NCI-H345 (cell line): ENCODE data around the gene MAST4.

Experiments used
- DNase-seq: peaks from one replicate; lab custom pipeline; 2025; lab: John Stamatoyannopoulos, UW

Gene MAST4

DNA sequence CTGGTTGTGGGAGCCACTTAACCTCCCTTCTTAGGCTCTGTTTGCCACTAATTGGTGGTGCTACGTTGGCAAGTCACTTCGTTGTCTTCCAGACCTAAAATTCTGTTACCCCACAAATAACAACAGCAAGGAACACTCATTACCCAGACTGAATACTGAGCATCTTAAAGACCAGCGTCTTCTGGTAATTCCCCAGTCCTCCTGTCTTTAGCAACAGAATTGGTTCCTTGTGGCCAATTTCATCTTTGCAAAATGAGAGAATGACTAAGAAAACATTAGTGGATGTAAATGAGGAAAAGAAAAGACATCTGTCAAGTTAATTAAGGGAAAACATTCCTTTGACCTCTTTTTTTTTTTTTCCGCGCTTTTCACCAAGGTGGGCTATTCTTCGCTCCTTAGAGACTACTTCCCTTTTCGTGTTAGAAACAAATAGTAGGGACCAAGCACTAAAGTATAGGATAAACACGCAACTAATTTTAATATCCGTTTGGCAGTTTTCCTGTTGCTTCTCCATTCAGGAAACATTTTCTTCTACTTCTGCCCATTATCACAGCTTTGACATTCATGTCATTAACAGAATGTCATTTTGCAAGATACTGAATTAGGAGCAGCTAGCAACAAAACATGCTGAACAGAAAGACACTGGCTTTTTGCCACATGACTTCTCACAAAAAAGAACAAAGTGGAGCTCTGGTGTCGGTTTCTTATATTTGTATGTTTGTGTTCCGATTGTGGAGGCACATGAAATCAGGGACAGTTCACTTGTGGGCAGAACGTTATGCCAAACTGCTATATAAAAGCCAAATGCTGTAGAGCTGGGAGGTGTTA is 446.2 kb downstream of the MAST4 start:
- no peak for DNase-seq

DNA sequence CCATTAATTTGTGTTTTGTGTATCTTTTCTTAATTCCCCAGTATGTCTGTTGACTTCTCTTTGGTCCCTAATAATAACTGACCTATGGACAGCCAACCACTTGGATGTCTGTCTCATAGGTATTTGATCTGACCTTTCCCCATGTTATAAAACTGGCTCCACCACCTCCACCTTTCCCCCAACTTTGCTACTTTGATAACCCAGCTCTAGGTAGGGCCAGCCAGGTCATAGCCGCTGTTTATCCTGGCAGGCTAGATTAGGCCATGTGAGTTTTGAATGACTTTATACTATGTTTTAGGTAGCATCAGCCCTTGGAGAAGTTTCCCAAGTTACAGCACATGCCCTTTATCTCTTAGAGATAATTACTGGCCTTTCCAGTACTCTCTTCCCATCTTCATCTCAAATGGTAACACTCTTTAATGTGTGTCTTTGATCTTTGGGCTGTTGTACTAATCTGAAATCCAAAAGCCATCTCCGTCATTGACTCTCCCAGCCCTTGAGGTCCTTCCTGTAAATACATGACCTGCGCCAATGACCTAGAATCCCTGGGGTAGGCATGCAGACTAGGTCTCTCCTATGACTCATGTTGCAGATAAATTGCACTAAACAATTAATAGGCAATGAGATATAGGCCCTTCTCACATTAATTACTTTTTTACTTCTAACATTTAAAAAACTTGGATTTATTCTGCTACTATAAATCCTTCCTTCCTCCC is 447.8 kb downstream of the MAST4 start:
- no peak for DNase-seq

DNA sequence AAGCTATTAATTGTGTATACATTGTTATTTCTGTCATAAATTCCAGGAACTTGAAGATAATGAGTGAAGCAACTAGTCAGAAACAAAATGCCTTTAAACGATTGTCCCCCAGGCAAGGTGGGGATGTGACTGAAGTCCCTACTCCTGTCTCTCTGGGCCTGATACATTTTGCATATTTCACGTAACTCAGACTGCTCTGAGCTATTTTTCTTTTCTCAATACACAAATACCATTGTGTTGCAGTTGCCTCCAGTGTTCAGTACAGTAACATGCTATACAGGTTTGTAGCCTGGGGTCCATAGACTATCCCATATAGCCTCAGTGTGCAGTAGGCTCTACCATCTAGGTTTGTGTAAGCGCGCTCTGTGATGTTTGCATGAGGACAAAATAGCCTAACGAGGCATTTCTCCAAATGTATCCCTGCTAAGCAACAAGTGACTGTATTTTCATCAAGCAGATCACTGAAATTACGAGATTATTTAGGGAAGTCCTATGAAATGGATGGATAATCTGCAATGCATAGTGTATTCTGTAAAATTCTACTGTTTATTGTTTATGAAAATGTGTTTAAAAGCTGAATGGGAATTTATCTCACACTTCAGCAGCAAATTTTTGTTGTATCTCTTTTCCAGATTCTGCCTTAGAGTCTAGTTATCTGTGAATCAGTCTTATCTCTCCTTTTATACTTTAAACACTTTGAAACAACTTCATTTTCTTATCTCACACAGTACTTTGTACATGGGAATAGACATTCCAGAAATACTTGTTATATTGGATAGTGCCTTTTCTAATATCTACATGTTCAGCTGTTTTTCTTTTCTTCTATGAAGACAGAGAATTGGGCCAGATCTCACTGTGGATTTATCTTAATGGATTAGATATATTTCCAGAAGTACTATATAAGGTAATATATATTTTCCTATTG is 449.9 kb downstream of the MAST4 start:
- no peak for DNase-seq

DNA sequence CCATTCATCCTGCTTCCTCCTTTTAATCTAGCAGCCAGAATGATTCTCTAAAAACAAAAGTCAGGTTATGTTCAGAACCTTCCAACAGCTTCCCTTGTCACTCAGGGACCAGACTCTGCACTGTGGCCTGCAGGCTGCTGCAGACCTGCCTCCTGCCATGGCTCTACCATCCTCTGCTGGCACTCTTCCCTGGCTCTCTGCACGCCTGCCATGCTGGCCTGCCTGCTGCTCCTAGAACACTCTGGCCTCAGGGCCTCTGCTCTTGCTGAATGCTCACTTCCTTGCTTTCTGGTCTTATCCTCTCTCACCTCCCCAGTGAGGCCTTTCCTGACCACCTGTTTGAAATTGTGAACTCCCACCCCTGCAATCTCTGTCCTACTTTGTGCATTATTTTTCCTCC is 451.0 kb downstream of the MAST4 start:
- no peak for DNase-seq

DNA sequence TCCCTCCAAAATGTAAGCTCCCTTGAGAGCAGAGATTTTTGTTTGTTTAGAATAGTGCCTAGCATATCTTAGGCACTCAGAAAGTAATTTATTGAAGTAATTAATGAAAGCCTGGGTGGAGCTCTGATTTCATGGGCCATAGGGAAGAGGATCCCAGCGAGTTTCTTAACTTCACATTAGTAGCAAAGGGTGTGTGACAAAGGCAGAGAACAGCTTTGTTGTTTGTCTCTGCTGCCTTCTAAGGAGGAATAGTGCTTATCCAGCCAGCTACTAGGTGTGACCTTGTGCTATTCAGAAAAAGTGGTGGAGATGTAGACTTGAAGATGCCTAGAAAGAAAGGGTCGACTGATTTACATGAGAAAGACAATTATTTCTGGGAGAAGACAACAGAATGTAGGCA is 451.4 kb downstream of the MAST4 start:
- no peak for DNase-seq

DNA sequence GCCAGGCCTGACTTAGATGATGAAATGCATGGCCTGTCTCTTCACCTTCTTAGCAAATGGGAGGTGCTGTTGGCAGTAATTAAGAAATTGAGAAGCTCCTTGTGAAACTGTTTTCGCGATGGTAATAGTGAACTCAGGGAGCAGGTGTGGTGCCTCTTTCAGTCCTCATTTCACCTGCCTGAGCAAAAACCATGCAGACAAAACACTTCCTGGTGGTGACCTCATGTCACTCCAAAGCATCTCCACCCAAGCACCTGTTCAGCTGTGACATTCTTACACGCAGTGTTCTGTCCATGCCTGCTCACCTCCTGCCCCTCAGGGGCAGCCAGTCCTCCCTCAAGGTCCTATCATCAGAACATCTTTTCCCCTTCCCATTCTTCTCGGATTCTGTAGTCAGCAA is 453.9 kb downstream of the MAST4 start:
- DNase-seq, result no peak

DNA sequence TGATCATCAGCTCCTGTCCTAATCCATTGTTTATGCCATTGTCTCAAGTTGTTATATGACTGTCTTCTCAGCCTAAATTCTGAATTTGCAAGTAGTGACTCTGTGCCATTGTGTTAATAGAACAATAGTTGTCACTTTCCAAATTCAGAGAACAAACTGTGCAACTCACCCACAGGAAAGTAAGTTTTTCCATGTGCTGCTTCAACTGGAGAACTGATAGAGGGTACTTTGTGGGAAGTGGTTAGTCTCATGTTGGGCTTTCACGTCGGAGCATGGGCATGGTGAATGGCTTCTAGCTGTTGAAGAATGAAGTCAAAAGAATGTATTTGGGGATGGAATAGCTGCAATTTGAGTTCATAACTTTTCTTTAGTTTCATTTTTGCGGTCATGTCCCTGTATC is 454.4 kb downstream of the MAST4 start:
- no peak for DNase-seq

DNA sequence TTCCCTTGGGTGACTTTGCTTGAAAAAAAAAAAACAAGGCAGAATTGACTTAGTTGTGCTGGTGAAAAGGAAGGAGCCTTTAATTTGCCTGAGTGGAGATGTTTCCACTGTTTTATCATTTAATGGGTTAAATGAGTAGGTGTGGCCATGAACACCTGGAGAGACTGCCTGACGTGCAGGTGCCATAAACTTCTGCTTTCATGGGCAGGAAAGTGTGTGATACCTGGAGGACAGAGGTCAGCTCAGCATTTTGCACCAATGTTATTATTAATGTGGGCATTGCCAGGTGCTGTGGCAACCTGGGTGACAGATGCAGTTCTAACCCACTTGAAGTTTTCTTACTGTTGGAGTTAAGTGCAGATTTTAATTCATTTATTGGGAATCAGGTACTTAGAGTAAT is 455.0 kb downstream of the MAST4 start:
- DNase-seq, result no peak

DNA sequence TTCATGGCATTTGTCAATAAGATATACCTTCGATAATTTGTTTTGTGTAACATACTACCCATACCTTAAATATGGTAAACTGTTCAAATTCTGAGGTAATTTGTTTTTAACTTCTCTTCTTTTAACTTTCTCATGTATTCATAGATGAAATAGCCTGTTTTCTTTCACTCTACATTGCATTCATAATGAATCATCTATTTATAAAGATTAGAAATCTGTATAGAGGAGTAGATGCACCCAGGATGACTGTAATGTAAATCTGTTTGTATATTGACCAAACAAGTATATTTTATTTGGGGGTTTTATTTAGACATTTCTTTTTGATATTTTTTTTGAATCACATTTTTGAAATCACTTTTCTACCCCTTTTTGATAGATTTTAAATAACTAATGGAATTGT is 455.8 kb downstream of the MAST4 start:
- DNase-seq, result no peak

DNA sequence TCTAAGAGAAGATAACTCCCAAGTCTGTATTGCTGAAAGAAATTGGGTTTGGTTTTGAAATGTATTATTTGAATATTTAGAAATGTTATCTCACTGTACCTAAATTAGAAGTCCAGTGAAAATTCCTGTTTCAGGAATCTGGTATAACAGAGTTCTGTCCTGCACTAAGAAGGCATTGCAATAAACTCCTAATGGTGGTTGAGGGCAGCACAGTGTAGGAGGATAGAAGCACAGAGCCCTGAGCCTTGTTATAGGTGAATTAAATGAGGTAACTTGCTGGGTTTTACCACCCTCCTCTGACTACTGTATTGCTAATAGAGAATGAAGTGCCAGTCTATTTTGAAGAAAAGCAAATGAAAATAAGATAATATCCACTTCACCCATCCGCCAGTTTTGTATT is 457.0 kb downstream of the MAST4 start:
- DNase-seq, result no peak

DNA sequence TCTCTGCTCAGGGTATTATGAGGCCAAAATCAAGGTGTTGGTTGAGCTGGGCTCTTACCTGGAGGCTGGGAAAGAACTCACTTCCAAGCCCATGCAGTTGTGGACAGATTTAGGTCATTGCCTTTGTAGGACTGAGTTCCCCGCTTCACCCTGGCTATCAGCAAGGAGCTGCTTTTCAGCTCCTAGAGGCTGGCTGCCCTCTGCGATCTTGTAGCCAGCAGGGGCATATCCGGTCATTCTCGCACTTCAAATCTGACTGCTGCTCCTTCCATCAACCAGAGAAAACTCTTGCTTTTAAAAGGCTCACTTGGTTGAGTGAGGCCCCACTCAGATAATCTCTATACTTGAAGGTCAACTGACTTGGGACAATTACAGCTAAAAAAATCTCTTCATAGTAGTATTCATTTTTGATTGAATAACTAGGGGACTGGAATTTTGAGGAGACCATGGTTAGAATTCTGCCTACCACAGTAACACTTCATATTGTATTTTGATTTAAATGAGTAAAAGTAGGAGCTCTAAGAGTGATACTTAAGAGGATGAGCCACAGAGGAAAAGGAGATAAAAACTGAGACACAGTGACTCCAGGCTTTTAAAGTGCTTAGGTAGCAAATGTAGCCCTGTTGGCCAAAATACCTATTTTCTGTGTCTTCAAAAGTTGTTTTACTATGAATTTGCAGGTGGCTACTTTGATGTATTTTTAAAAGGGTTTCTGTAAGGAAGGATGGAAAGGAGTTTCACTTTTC is 463.0 kb downstream of the MAST4 start:
- DNase-seq, result no peak

DNA sequence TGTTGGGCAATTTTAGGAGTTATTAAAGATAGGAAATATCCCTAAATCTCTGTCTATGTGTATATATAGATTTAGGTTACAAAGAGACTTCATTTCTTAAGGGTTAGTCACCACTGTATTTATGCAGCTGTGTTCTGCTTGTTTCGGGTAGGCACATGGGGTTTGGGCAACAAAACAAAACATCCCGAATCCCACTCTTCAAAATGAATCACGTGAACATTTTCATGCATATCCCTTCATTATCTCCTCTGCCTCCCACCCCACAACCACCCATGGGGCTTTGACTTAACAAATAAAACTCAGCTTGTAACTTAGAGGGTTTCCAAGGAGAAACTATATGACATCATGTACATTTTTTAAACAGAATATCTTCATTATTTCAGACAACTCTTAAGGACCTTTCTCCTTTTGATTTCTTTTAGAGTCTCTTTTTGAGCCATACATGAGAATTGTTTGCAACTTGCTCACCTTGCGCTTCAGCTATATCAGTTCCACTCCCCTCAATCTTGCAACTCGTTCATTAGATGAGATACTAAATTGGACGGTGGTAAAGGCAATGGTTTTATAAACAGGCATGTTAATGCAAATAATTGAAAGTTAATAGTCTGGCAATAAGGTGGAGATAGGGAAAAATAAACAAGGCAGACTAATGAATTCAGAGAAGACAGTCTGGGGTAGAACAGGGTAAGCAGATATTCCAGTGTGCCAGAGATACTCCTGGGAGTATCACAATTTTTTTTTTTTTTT is 463.7 kb downstream of the MAST4 start:
- DNase-seq, result no peak

DNA sequence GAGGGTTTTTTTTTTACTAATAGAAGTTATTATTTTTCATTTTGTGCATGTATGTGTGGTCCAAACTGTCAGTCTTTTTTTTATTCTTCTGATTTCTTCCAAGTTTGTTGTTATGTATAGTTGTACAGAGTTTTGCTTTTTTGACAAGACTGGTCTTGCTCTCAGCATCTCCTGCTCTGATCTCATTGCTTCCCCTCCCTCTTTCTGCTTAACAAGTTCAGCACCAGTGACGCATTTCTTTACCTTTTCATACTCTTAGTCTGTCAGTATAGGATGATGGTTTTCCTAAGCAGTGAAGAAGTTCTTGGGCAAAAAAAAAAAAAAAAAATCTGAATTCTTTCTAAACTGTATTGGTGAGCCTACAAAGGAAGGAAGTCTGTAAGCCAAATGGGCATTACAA is 465.3 kb downstream of the MAST4 start:
- no peak for DNase-seq

DNA sequence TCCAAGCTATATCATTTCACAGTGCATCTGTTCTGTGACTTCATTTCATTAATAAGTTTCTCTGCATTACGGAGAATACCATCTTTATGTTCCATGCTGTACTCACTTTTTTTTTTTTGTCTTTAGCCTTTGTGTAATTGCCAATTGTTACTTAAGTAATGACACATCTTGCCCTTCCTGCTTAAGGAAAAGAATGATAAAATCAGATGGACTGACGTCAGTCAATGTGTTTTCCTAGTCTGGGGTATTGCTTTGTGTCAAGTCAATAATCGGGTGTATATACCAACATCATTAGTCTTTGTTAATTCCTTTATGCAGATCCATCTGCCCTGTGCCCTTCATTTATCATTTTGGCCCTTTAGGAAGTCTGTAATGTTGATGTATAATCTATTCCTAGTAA is 466.9 kb downstream of the MAST4 start:
- no peak for DNase-seq

DNA sequence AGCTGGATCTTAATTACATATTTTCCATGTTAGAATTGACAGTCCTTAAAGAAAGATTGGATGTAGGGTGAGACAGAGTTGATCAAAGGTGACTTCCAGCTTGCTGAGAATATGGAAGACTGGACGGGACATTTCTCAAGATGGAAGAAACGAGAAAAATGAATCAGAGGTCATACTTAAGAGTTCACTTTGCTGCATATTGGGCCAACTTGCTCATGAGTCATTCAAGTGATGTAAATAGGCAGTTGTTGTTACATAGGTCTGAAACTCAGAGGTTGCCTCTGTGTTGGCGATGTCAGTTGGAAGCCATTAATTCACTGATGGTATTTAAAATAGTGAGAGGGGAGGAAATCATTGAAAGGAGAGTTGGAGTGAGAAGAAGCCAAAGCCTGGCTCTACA is 467.6 kb downstream of the MAST4 start:
- DNase-seq, result no peak

DNA sequence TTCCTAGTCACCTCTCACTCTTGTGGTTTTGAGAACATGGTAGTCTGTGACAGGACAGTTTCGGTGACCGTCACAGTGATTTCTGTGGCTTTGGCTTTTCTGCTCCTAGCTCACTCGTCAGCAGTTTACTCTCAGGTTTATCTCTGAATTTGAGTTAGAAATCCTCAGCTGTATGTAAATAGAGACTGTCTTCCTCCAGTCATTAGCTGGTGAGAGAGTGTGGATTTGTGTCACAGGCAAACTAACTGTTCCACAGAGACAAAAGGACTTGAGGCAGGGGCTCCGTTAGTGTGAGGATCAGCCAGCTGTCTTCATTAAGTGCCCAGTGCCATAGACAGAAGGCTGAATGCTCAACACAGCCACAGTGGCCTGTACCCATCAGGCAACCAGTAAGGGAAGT is 469.0 kb downstream of the MAST4 start:
- DNase-seq, result peak; percentile 26

DNA sequence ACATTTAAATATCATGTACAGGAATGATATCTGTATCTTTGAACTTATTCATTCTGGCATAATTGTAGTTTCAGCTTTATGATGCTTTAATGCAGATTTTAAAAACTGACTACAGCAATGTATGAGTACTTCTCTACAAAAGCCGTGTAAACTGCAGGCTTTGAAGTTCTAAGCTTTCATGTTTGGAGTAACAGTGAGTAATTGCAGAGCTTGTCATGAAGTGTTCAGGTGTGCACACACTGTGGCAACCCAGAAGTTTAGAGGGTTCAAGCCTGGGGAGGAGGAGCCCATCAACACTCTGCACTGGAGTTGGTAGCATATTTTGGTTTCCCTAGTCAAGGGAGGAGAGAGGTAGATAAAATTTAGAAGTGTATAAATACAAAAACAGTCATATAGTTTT is 469.5 kb downstream of the MAST4 start:
- no peak for DNase-seq

DNA sequence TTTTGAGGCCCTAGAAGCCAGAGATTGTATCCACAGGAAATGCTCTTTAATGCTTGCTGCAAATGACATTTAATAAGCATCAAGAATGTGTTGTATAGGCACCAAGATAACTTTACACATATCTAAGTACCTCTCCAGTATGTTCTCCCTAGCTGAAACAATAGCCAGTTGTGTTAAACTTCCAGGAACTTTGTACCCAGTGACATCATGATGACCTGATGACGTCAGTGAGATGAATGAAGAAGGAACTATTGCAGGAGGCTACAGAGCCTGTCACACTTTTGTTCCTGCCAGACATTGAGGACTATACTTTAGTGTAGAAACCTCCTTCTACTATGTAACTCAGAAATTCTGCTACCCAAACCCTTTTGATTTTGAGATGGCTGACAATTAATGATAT is 470.6 kb downstream of the MAST4 start:
- DNase-seq, result no peak

DNA sequence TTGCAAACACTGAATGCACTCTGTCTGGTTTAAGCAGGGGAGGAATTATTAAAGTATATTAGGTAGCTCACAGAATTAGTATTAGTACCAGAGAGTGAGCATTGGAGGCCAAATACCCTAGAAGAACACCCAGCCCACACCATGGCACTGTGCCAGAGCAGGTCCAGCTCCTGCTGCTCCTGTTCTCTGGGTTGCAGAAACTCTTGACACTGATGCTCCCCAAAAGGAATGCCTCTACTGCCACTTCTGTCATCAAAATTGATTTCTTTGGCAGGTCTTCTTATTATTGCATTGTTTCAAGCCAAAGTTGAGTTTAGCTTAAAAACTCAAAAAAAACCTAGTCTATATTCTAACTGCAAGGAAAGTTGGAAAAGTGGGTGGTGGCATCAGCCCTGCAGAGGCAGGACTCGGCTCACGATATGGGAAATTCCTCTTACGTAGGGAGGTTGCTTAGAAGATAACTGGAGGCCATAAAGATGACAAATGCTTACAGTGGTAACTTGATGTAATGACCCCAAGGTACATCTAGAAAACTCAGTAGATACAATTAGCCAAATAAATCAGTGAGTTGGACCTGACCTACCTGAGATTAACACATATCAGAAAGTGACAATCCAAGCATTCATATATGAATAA is 477.0 kb downstream of the MAST4 start:
- DNase-seq, result no peak

DNA sequence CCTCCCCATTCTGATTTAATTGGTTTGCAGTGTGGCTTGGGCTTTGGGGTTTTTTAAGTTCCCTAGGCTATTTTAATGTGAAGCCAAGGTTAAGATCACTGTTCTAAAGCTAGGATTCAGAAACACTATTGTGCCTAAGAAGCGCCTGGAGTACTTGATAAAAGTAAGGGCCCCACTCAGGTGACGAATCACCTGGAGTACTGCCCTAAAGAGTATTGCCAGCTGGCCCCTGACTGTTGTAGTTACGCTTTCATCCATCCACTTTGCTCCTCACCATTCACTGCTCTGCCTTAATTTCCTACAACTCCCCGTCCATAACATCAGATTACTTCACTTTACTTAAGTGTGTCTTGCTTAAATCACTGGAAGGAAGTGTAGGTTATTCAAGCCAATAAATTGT is 481.1 kb downstream of the MAST4 start:
- DNase-seq, result no peak

DNA sequence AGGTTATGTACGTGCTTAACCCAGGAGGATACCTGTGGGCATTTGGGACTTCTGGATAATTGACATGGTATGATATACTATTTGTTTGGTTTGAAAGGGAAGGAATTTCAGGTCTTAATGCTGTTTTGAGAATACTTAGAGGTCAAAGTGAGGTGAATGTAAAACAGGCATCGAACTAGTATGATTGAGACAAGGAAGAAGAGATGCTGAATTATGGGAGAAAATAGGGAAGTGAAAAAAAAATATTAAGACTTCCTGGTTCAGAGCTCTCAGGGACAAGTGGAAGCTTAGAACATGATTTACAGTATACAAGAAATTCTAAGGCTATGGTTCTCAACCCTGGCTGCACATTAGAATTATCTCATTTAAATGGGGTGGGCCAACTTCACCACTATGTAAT is 485.1 kb downstream of the MAST4 start:
- DNase-seq, result no peak
